BJ (cell line): ENCODE measurements around the gene NLRP2B. TPM values are rescaled to one million over a fixed set of nuclear protein-coding genes. Genes with fewer than 3 reads are reported as not detected.

Source experiments
- CTCF ChIA-PET: fragments of 350-600 bp; formaldehyde crosslinking; extraction: SDS; loops from one replicate; lab custom pipeline; 2021; ENCODE audit warnings: antibody characterized with exemption, inconsistent platforms; lab: Yijun Ruan, JAX
- POLR2A ChIA-PET: fragments of 300-600 bp; sonication (Branson Sonifier 250); formaldehyde crosslinking; extraction: SDS; loops from one replicate; lab custom pipeline; 2021; ENCODE audit warnings: antibody characterized with exemption; lab: Charles Lee
- DNase-seq: peaks from one replicate; pipeline ENCODE4 v3.0.0-alpha.2; 2011; ENCODE audit warnings: low read depth
- H3K27me3 ChIP-seq: 2 replicates; pipeline ENCODE4 v1.6.0; 2011; ENCODE audit warnings: low read length; ENCODE audit not compliant: control insufficient read depth, insufficient read depth
- H3K36me3 ChIP-seq: 2 replicates; pipeline ENCODE4 v1.5.1; 2011; ENCODE audit warnings: low read length; ENCODE audit not compliant: control insufficient read depth, insufficient read depth
- H3K4me3 ChIP-seq: 2 replicates; pipeline ENCODE4 v1.5.1; 2011; ENCODE audit warnings: low read depth, mild to moderate bottlenecking, control low read depth, low read length
- CTCF ChIP-seq: IDR thresholded peaks from 2 replicates; pipeline ENCODE4 v1.5.1; 2011; ENCODE audit warnings: low read depth, mild to moderate bottlenecking, control low read depth, inconsistent platforms, low read length, moderate library complexity; ENCODE audit not compliant: insufficient read depth
- polyA plus RNA-seq: library from polyadenylated mRNA; depleted of rRNA; stranded (reverse); fragments of >200 nt; gene quantifications from 2 replicates; pipeline ENCODE4 v1.2.3, GENCODE V29; 2011

NLRP2B gene
- polyA plus RNA-seq, 1 experiment, result not detected

GRCh38 chrX:57675320-57675719 is 4.7 kb downstream of the NLRP2B start:
- POLR2A ChIA-PET, result no interaction called here
- H3K27me3 ChIP-seq, result no peaks in the 10 kb centered on the region
- H3K36me3 ChIP-seq, result no peaks in the 10 kb centered on the region
- no peak overlapping the region for H3K4me3 ChIP-seq
- CTCF ChIA-PET, result no interaction called here
- no peak for TF ChIP-seq CTCF
- no peak for DNase-seq

GRCh38 chrX:57674861-57675260 is 5.2 kb downstream of the NLRP2B start:
- DNase-seq, result no peak
- POLR2A ChIA-PET, result no interaction called here
- no peaks in the 10 kb centered on the region for H3K36me3 ChIP-seq

GRCh38 chrX:57669961-57670360 is 10.1 kb downstream of the NLRP2B start:
- TF ChIP-seq CTCF, result no peak
- H3K4me3 ChIP-seq, result no peak overlapping the region
- POLR2A ChIA-PET, result no interaction called here
- CTCF ChIA-PET, result no interaction called here
- DNase-seq, result no peak
- H3K27me3 ChIP-seq, result no peaks in the 10 kb centered on the region
- H3K36me3 ChIP-seq, result no peaks in the 10 kb centered on the region

More at GRCh38 chrX:57674861-57675260, 5.2 kb downstream of the NLRP2B start:
- Histone ChIP-seq H3K4me3 (no peak overlapping the region), H3K27me3 (no peaks in the 10 kb centered on the region)
- CTCF ChIA-PET, result no interaction called here
- TF ChIP-seq CTCF, result no peak

- no peak for TF ChIP-seq CTCF
- no peak for DNase-seq
- ChIA-PET POLR2A (no interaction called here), CTCF (no interaction called here)
- no peaks in the 10 kb centered on the region for H3K27me3 ChIP-seq
- no peaks in the 10 kb centered on the region for H3K36me3 ChIP-seq
- no peak overlapping the region for H3K4me3 ChIP-seq
These were observed 13.1 kb downstream of the NLRP2B start for GRCh38 chrX:57667010-57667409.

GRCh38 chrX:57655065-57655464 is 25.0 kb downstream of the NLRP2B start:
- ChIA-PET CTCF (no interaction called here), POLR2A (no interaction called here)
- H3K36me3 ChIP-seq, result no peaks in the 10 kb centered on the region
- TF ChIP-seq CTCF, result no peak
- DNase-seq, result no peak
- no peak overlapping the region for H3K4me3 ChIP-seq
- H3K27me3 ChIP-seq, result no peaks in the 10 kb centered on the region
